ENCODE results near the gene VAT1L.

The VAT1L gene

GRCh38 chr16:77788181-77789084 is at the start of gene VAT1L:
Gene VAT1L (plus strand): TSS chr16:77788564. CDS start chr16:77788683, 119 bp downstream.
- Mint-ChIP-seq H3K9me3 (no peaks in the 10 kb centered on the region), H3K27ac (no peak within 1 kb of the TSS), H3K4me3 (peak within 1 kb of the TSS; percentile 78), H3K36me3 (no peaks in the 10 kb centered on the region), H3K4me1 (peaks cover 6% of the 10 kb centered on the region), H3K27me3 (peaks cover 32% of the 10 kb centered on the region)
- DNase-seq (ENCODE audit: low spot score in 2 of 2) (peak in 1 of 2 donors; percentile 11), ATAC-seq (ENCODE audit: low read depth) (no peak)

GRCh38 chr16:77738706-77739558 is 49.4 kb upstream of the VAT1L start:
- H3K9me3 Mint-ChIP-seq: peaks cover 5% of the 10 kb centered on the region
- peaks cover 4% of the 10 kb centered on the region for H3K36me3 Mint-ChIP-seq
- no peak overlapping the region for H3K4me3 Mint-ChIP-seq
- H3K27me3 Mint-ChIP-seq: no peaks in the 10 kb centered on the region
- peaks cover 2% of the 10 kb centered on the region for H3K4me1 Mint-ChIP-seq
- no peak overlapping the region for H3K27ac Mint-ChIP-seq
- no peak for DNase-seq (ENCODE audit: low spot score in 2 of 2)
- ATAC-seq (ENCODE audit: low read depth): no peak

GRCh38 chr16:77739559-77739892 is 48.8 kb upstream of the VAT1L start:
- DNase-seq (ENCODE audit: low spot score in 2 of 2) (no peak), ATAC-seq (ENCODE audit: low read depth) (no peak)
- Mint-ChIP-seq H3K27ac (no peak overlapping the region), H3K4me1 (peaks cover 2% of the 10 kb centered on the region), H3K9me3 (peaks cover 3% of the 10 kb centered on the region), H3K4me3 (no peak overlapping the region), H3K36me3 (peaks cover 4% of the 10 kb centered on the region), H3K27me3 (no peaks in the 10 kb centered on the region)

- H3K27me3 Mint-ChIP-seq: peaks cover 6% of the 10 kb centered on the region
- H3K36me3 Mint-ChIP-seq: no peaks in the 10 kb centered on the region
- H3K27ac Mint-ChIP-seq: no peak overlapping the region
- no peaks in the 10 kb centered on the region for H3K9me3 Mint-ChIP-seq
- no peak overlapping the region for H3K4me3 Mint-ChIP-seq
- no peak for DNase-seq (ENCODE audit: low spot score in 2 of 2)
- no peak for ATAC-seq (ENCODE audit: low read depth)
- H3K4me1 Mint-ChIP-seq: no peaks in the 10 kb centered on the region
Measured at GRCh38 chr16:77744141-77744540, 44.2 kb upstream of the VAT1L start.

- Mint-ChIP-seq H3K27me3 (peaks cover 11% of the 10 kb centered on the region), H3K4me1 (no peaks in the 10 kb centered on the region), H3K9me3 (no peaks in the 10 kb centered on the region), H3K36me3 (no peaks in the 10 kb centered on the region), H3K4me3 (no peak overlapping the region), H3K27ac (no peak overlapping the region)
- ATAC-seq (ENCODE audit: low read depth): no peak
- DNase-seq (ENCODE audit: low spot score in 2 of 2): no peak
Measured at GRCh38 chr16:77745972-77746371, 42.4 kb upstream of the VAT1L start.

- Mint-ChIP-seq H3K27ac (no peak overlapping the region), H3K4me1 (no peaks in the 10 kb centered on the region), H3K27me3 (peaks cover 18% of the 10 kb centered on the region), H3K4me3 (no peak overlapping the region), H3K36me3 (no peaks in the 10 kb centered on the region), H3K9me3 (no peaks in the 10 kb centered on the region)
- no peak for ATAC-seq (ENCODE audit: low read depth)
- no peak for DNase-seq (ENCODE audit: low spot score in 2 of 2)
Measured at GRCh38 chr16:77748421-77749005, 39.9 kb upstream of the VAT1L start.

GRCh38 chr16:77749415-77749814 is 38.9 kb upstream of the VAT1L start:
- Mint-ChIP-seq H3K27me3 (peaks cover 20% of the 10 kb centered on the region), H3K36me3 (no peaks in the 10 kb centered on the region), H3K4me3 (no peak overlapping the region), H3K27ac (no peak overlapping the region), H3K9me3 (no peaks in the 10 kb centered on the region), H3K4me1 (no peaks in the 10 kb centered on the region)
- DNase-seq (ENCODE audit: low spot score in 2 of 2) (no peak), ATAC-seq (ENCODE audit: low read depth) (no peak)

GRCh38 chr16:77758046-77758445 is 30.3 kb upstream of the VAT1L start:
- ATAC-seq (ENCODE audit: low read depth) (no peak), DNase-seq (ENCODE audit: low spot score in 2 of 2) (no peak)
- H3K27ac Mint-ChIP-seq: no peak overlapping the region
- H3K4me3 Mint-ChIP-seq: no peak overlapping the region
- H3K36me3 Mint-ChIP-seq: no peaks in the 10 kb centered on the region
- H3K9me3 Mint-ChIP-seq: no peaks in the 10 kb centered on the region
- H3K4me1 Mint-ChIP-seq: no peaks in the 10 kb centered on the region
- peaks cover 9% of the 10 kb centered on the region for H3K27me3 Mint-ChIP-seq

GRCh38 chr16:77758508-77758907 is 29.9 kb upstream of the VAT1L start:
- Mint-ChIP-seq H3K27ac (no peak overlapping the region), H3K27me3 (peaks cover 7% of the 10 kb centered on the region)

GRCh38 chr16:77759201-77759600 is 29.2 kb upstream of the VAT1L start:
- Mint-ChIP-seq H3K27ac (no peak overlapping the region), H3K36me3 (no peaks in the 10 kb centered on the region), H3K9me3 (no peaks in the 10 kb centered on the region), H3K27me3 (peaks cover 5% of the 10 kb centered on the region), H3K4me1 (no peaks in the 10 kb centered on the region), H3K4me3 (no peak overlapping the region)
- ATAC-seq (ENCODE audit: low read depth): no peak
- no peak for DNase-seq (ENCODE audit: low spot score in 2 of 2)

More at GRCh38 chr16:77758508-77758907, 29.9 kb upstream of the VAT1L start:
- H3K36me3 Mint-ChIP-seq: no peaks in the 10 kb centered on the region
- no peaks in the 10 kb centered on the region for H3K4me1 Mint-ChIP-seq
- ATAC-seq (ENCODE audit: low read depth): no peak
- no peaks in the 10 kb centered on the region for H3K9me3 Mint-ChIP-seq
- H3K4me3 Mint-ChIP-seq: no peak overlapping the region
- DNase-seq (ENCODE audit: low spot score in 2 of 2): no peak

- H3K4me1 Mint-ChIP-seq: no peaks in the 10 kb centered on the region
- ATAC-seq (ENCODE audit: low read depth) (no peak), DNase-seq (ENCODE audit: low spot score in 2 of 2) (no peak)
- H3K36me3 Mint-ChIP-seq: no peaks in the 10 kb centered on the region
- no peaks in the 10 kb centered on the region for H3K9me3 Mint-ChIP-seq
- no peak overlapping the region for H3K27ac Mint-ChIP-seq
- peaks cover 5% of the 10 kb centered on the region for H3K27me3 Mint-ChIP-seq
- H3K4me3 Mint-ChIP-seq: no peak overlapping the region
Measured at GRCh38 chr16:77759821-77760220, 28.5 kb upstream of the VAT1L start.

GRCh38 chr16:77760800-77761199 is 27.6 kb upstream of the VAT1L start:
- Mint-ChIP-seq H3K4me3 (no peak overlapping the region), H3K36me3 (no peaks in the 10 kb centered on the region), H3K27me3 (peaks cover 5% of the 10 kb centered on the region), H3K27ac (no peak overlapping the region), H3K4me1 (no peaks in the 10 kb centered on the region), H3K9me3 (peaks cover 2% of the 10 kb centered on the region)
- ATAC-seq (ENCODE audit: low read depth) (no peak), DNase-seq (ENCODE audit: low spot score in 2 of 2) (no peak)

GRCh38 chr16:77761204-77761603 is 27.2 kb upstream of the VAT1L start:
- H3K27ac Mint-ChIP-seq: no peak overlapping the region
- peaks cover 2% of the 10 kb centered on the region for H3K9me3 Mint-ChIP-seq
- no peaks in the 10 kb centered on the region for H3K36me3 Mint-ChIP-seq
- no peaks in the 10 kb centered on the region for H3K4me1 Mint-ChIP-seq
- DNase-seq (ENCODE audit: low spot score in 2 of 2) (no peak), ATAC-seq (ENCODE audit: low read depth) (no peak)
- peaks cover 5% of the 10 kb centered on the region for H3K27me3 Mint-ChIP-seq
- no peak overlapping the region for H3K4me3 Mint-ChIP-seq

GRCh38 chr16:77762262-77762661 is 26.1 kb upstream of the VAT1L start:
- Mint-ChIP-seq H3K27me3 (peaks cover 5% of the 10 kb centered on the region), H3K27ac (no peak overlapping the region), H3K9me3 (peaks cover 2% of the 10 kb centered on the region), H3K4me1 (no peaks in the 10 kb centered on the region), H3K4me3 (no peak overlapping the region), H3K36me3 (no peaks in the 10 kb centered on the region)
- DNase-seq (ENCODE audit: low spot score in 2 of 2): no peak
- ATAC-seq (ENCODE audit: low read depth): no peak
